ENCODE data around the gene BCAS1.

Gene BCAS1

DNA sequence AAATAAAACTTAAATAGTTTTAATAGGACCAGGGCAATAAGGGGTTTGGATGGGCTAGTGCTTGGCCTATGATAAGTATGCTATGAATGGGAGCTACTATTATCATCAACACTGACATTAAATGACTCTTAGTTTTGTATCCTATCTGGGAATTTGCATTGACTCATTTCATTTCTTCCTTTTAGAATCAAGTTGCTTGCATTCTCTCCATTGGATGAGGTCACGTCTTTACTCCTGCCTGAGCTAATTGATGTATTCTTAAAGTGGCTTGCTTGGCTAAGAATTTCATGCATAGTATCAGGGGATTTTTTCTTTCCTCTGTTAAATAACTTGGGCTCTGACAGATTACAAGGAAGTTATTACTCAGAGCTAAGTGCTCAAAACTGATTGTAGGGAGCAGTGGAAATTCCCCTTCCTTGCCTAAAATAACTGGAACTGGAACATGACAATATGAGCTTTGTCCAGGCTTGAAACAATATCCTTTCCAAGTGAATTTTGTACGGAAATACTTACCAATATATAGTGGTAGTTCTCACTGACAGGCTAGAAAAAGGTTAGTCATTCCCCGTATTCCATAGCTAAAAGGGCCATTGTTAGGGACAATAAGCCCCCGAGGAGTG lies 169.9 kb downstream of the BCAS1 start:
- DNase-seq: no peak

DNA sequence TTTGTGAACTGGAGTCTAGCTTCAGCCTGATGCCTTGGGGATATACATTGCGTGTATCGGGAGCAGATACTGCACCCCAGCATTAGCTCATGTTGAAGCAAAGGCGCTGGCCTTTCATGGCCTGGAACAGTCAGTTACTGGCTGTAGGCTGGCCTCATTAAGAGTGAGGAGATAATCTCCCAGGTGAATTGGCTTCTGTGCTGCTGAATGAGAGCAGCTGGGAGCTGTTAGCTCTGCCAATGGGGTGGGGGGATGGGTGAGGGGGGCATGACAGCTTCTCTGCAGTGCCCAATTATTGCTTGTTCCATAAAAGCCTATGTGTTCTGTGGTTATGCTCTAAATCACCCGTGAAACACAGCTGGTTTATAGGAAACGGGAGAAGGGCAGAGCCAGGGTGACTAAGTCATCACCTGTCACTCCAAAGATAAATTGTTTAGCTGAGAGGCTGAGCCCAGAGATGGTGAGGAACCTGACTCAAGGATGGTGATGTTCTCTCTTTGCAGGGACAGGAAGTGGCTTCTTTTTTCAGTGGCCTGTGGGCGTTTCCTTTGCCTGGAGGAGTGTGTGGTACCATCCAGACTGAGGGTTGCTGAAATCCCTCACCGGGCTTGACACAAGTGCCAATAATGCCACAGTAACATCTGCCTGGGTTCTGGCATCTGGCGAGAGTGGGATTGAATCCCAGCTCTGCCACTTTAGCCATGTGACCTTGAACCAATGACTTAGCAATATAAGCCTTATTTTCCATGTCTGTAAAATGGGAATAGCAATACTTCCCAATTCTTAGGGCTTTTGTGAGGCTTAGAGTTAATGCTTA lies 170.8 kb downstream of the BCAS1 start:
- DNase-seq: peak; percentile 98

DNA sequence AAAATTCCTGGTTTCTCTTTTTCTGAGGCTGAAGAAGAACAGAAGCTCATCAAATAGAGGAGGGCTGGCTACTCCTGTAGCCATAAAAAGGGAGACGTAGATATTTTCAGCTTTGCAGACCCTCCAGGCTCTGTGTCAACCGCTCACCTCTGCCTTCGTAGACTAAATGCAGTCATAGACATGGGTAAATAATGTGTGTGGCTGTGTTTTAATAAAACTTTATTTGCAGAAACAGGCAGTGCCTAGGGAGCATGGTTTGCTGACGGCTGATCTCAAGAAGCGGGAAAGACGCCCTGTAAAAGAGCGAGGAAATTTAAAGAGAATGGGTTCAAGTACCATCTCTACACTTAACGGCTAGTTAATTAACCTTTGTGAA lies 171.8 kb downstream of the BCAS1 start:
- DNase-seq: no peak

- no peak for DNase-seq
Measured at GRCh38 chr20:53897884-53898555, 172.4 kb downstream of the BCAS1 start.

GRCh38 chr20:53896647-53897046 lies 173.7 kb downstream of the BCAS1 start:
- DNase-seq: no peak

- no peak for DNase-seq
Measured at GRCh38 chr20:53896041-53896440, 174.4 kb downstream of the BCAS1 start.

DNA sequence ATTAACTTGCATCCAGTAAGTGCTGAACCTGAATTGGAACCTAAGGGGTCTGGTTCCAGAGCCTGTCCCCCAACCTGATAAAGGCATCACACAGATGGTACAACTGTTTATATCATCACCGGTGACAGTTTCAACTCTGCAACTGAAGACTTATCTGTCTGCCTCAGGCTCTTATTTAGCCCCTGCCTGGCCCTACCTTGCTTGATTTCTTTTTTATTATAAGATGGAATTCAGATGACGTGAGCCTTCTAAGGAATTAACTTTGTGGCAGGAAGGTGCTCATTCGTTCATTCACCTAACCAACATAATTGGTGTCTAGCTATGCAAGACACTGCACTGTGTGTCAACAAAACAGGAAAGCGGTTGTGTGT lies 175.0 kb downstream of the BCAS1 start:
- no peak for DNase-seq

DNA sequence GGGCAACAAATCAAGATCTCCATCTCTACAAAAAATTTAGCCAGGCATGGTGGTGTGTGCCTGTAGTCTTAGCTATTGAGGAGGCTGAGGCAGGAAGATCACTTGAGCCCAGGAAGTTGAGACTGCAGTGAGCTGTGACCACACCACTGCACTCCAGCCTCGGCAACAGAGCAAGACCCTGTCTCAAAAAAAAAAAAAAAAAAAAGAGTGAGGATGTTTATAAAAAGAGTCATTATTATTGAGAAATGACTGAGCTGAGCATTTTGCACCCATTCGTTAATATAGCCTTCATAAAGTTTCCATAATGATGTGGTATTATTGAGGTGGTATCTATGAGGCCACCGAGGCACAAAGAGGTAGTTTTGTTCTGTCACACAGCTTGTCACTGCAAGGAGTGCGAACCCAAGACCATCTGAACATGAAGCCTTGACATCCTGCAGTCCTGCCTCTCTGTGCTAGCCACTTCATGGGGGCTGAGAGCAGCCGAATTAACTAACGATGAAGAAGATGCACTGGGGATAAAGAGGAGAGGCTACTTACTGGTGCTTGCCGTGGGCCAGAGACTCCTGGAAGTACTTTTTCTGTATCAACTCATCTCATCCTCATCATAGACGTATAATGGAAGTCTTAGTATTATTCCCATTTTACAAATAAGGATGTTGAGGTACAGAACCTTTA lies 175.5 kb downstream of the BCAS1 start:
- no peak for DNase-seq
